CD14-positive monocyte (primary cell): ENCODE data around the gene TMEM120B. TPM values are rescaled to one million over a fixed set of nuclear protein-coding genes. Genes with fewer than 3 reads are reported as not detected.

Source experiments
- DNase-seq, 3 donors: peaks; one replicate each; pipeline ENCODE4 v3.0.0-alpha.2; 2011 to 2022
- H2AFZ ChIP-seq: 2 replicates; pipeline ENCODE4 v1.6.0; 2012; ENCODE audit warnings: mild to moderate bottlenecking, low read depth, low read length, inconsistent platforms; ENCODE audit not compliant: insufficient read depth, poor library complexity, severe bottlenecking
- H3K27ac ChIP-seq, 2 donors: 1 replicate in 1 of 2; 2 replicates in 1 of 2; pipeline ENCODE4 v1.5.1; 2012 to 2013; ENCODE audit warnings: low read length in 2 of 2, control low read depth in 1 of 2, inconsistent platforms in 1 of 2, low read depth in 1 of 2, mild to moderate bottlenecking in 1 of 2
- H3K27me3 ChIP-seq, 2 donors: one replicate each; pipeline versions ENCODE4 v1.6.0 to v1.6.1; 2011 to 2013; ENCODE audit warnings: low read length in 2 of 2; ENCODE audit not compliant: control insufficient read depth in 2 of 2, insufficient read depth in 2 of 2
- H3K36me3 ChIP-seq, 2 donors: replicated peaks in 1 of 2; 1 replicate in 1 of 2; 2 replicates in 1 of 2; pipeline versions ENCODE4 v1.5.1 to v1.6.1; 2012 to 2013; ENCODE audit warnings: low read length in 2 of 2, control low read depth in 1 of 2, inconsistent platforms in 1 of 2, mild to moderate bottlenecking in 1 of 2; ENCODE audit not compliant: insufficient read depth in 2 of 2, control insufficient read depth in 1 of 2
- H3K4me1 ChIP-seq, 2 donors: 1 replicate in 1 of 2; 2 replicates in 1 of 2; pipeline versions ENCODE4 v1.5.1 to v1.6.1; 2012 to 2013; ENCODE audit warnings: low read length in 2 of 2, control low read depth in 1 of 2, inconsistent platforms in 1 of 2, mild to moderate bottlenecking in 1 of 2, moderate library complexity in 1 of 2; ENCODE audit not compliant: insufficient read depth in 2 of 2, control insufficient read depth in 1 of 2
- H3K4me2 ChIP-seq: replicated peaks from 2 replicates; pipeline ENCODE3; 2012; ENCODE audit warnings: low read length, moderate library complexity, mild to moderate bottlenecking; ENCODE audit not compliant: poor library complexity, severe bottlenecking; ENCODE audit errors: extremely low read depth
- H3K4me3 ChIP-seq, 3 experiments: fragments of 200-600 bp in 1 of 3; sonication (generic) in 1 of 3; replicated peaks in 1 of 3; 1 replicate in 2 of 3; 2 replicates in 1 of 3; pipeline ENCODE4 v1.5.1; 2011 to 2013; ENCODE audit warnings: low read length in 3 of 3, mild to moderate bottlenecking in 3 of 3, control low read depth in 2 of 3, low read depth in 2 of 3, inconsistent platforms in 1 of 3, moderate library complexity in 1 of 3
- H3K79me2 ChIP-seq: 2 replicates; pipeline ENCODE4 v1.6.0; 2012; ENCODE audit warnings: mild to moderate bottlenecking, control low read depth, inconsistent platforms, low read length, moderate library complexity; ENCODE audit not compliant: insufficient read depth
- H3K9ac ChIP-seq: 2 replicates; pipeline ENCODE4 v1.6.0; 2017; ENCODE audit warnings: low read length, mild to moderate bottlenecking; ENCODE audit not compliant: insufficient read depth, poor library complexity, severe bottlenecking
- H3K9me3 ChIP-seq, 2 donors: replicated peaks in 1 of 2; 1 replicate in 1 of 2; 2 replicates in 1 of 2; pipeline versions ENCODE4 v1.5.1 to v1.6.1; 2012 to 2013; ENCODE audit warnings: low read length in 2 of 2, control low read depth in 1 of 2; ENCODE audit not compliant: control insufficient read depth in 1 of 2, insufficient read depth in 1 of 2
- H4K20me1 ChIP-seq: 2 replicates; pipeline ENCODE4 v1.6.0; 2012; ENCODE audit warnings: mild to moderate bottlenecking, low read length, control low read depth, moderate library complexity; ENCODE audit not compliant: insufficient read depth
- H3K27ac Mint-ChIP-seq, 7 donors: one replicate each; pipeline ENCODE4 v1.8.0; 2020; ENCODE audit warnings: mild to moderate bottlenecking in 7 of 7, mixed read lengths in 7 of 7, moderate library complexity in 6 of 7, inconsistent platforms in 2 of 7
- H3K27me3 Mint-ChIP-seq, 3 donors: one replicate each; pipeline ENCODE4 v1.8.0; 2021 to 2022; ENCODE audit warnings: low read depth in 3 of 3, mild to moderate bottlenecking in 3 of 3, mixed read lengths in 3 of 3, moderate library complexity in 3 of 3, inconsistent platforms in 1 of 3
- H3K36me3 Mint-ChIP-seq, 2 donors: one replicate each; pipeline ENCODE4 v1.8.0; 2020; ENCODE audit warnings: mixed read lengths in 2 of 2, inconsistent platforms in 1 of 2, mild to moderate bottlenecking in 1 of 2
- H3K4me1 Mint-ChIP-seq: one replicate; pipeline ENCODE4 v1.8.0; 2020; ENCODE audit warnings: mild to moderate bottlenecking, mixed read lengths
- H3K4me3 Mint-ChIP-seq, 2 donors: one replicate each; pipeline ENCODE4 v1.8.0; 2020; ENCODE audit warnings: mild to moderate bottlenecking in 2 of 2, mixed read lengths in 2 of 2, moderate library complexity in 1 of 2
- H3K9me3 Mint-ChIP-seq, 7 donors: one replicate each; pipeline ENCODE4 v1.8.0; 2020 to 2022; ENCODE audit warnings: mixed read lengths in 7 of 7, mild to moderate bottlenecking in 6 of 7, moderate library complexity in 6 of 7, inconsistent platforms in 2 of 7
- CTCF ChIP-seq: fragments of 200-600 bp; IDR thresholded peaks from one replicate; pipeline ENCODE4 v1.8.0; 2022; ENCODE audit warnings: antibody characterized with exemption, mild to moderate bottlenecking
- WGBS: methylation state at CpG from one replicate; pipeline ENCODE4 v1.1.5; 2013; ENCODE audit warnings: missing lambda C conversion rate; ENCODE audit not compliant: insufficient coverage; 5-methylcytosine and 5-hydroxymethylcytosine counted together
- intact Hi-C, 2 donors: fragments of 100-400 bp; cut with micrococcal nuclease; formaldehyde crosslinking; loops; one replicate each; pipeline versions ENCODE4 v1.15.0 to v1.15.1; 2023
- polyA plus RNA-seq, 3 donors: library from polyadenylated mRNA; depleted of rRNA in 1 of 3; unstranded in 2 of 3; stranded (reverse) in 1 of 3; fragments of 300-500 nt in 2 of 3; fragments of >200 nt in 1 of 3; fragmentation: Illumina TruSeq in 2 of 3; gene quantifications; 1 replicate in 2 of 3; 2 replicates in 1 of 3; pipeline ENCODE4 v1.2.3, GENCODE V29; 2012 to 2021

The TMEM120B gene
- polyA plus RNA-seq, 3 donors: 0.65 to 2.4 (median 1.1) TPM

GRCh38 chr12:121673013-121673511, 39.5 kb upstream of the TMEM120B start:
- TF ChIP-seq CTCF: no peak
- Histone ChIP-seq H3K4me1 (peaks cover 12 to 17% of the 10 kb centered on the region in 2 donors), H3K36me3 (no peaks in the 10 kb centered on the region), H3K4me3 (peak overlapping the region in 2 of 3 experiments; percentile 34 to 72), H3K27ac (peak overlapping the region in 1 of 2 donors; percentile 28), H3K9me3 (no peaks in the 10 kb centered on the region), H2AFZ (peak overlapping the region; percentile 75), H4K20me1 (no peaks in the 10 kb centered on the region), H3K9ac (peak overlapping the region; percentile 34), H3K79me2 (peaks cover 8% of the 10 kb centered on the region), H3K4me2 (peak overlapping the region; percentile 72), H3K27me3 (no peaks in the 10 kb centered on the region)
- peaks cover 20% of the 10 kb centered on the region for H3K4me1 Mint-ChIP-seq
- no peak for DNase-seq
- peak overlapping the region; percentile 28 to 91 (median 75) for H3K27ac Mint-ChIP-seq
- H3K9me3 Mint-ChIP-seq: peaks cover 0 to 2% (median 0%) of the 10 kb centered on the region in 7 donors
- H3K36me3 Mint-ChIP-seq: peaks cover 5 to 6% of the 10 kb centered on the region in 2 donors
- intact Hi-C loops: loop anchor here in 1 of 2 donors (5.0 kb wide), 1 partner anchor 126 kb away; no protein-coding TSS in a partner anchor
- H3K4me3 Mint-ChIP-seq: peak overlapping the region; percentile 80 to 86
- peaks cover 2 to 6% (median 3%) of the 10 kb centered on the region in 3 donors for H3K27me3 Mint-ChIP-seq
- 91% methylated on average over 12 of the region's 12 CpGs for WGBS

GRCh38 chr12:121676190-121676589, 36.4 kb upstream of the TMEM120B start:
- Histone ChIP-seq H3K4me1 (peaks cover 12 to 17% of the 10 kb centered on the region in 2 donors), H3K9ac (no peak overlapping the region), H3K27me3 (no peaks in the 10 kb centered on the region), H2AFZ (no peak overlapping the region), H3K4me3 (no peak overlapping the region), H3K36me3 (no peaks in the 10 kb centered on the region), H3K9me3 (no peaks in the 10 kb centered on the region), H3K4me2 (no peak overlapping the region), H3K79me2 (no peaks in the 10 kb centered on the region), H4K20me1 (no peaks in the 10 kb centered on the region), H3K27ac (no peak overlapping the region)
- WGBS: 100% methylated on average over 1 of the region's 5 CpGs
- H3K4me3 Mint-ChIP-seq: no peak overlapping the region
- H3K4me1 Mint-ChIP-seq: peaks cover 23% of the 10 kb centered on the region
- H3K9me3 Mint-ChIP-seq: peaks cover 0 to 2% (median 0%) of the 10 kb centered on the region in 7 donors
- H3K27me3 Mint-ChIP-seq: peaks cover 2 to 3% (median 3%) of the 10 kb centered on the region in 3 donors
- peak overlapping the region in 1 of 7 donors; percentile 37 for H3K27ac Mint-ChIP-seq
- TF ChIP-seq CTCF: no peak
- intact Hi-C loops: no loop called here
- no peak for DNase-seq
- no peaks in the 10 kb centered on the region for H3K36me3 Mint-ChIP-seq
